GM18861 (cell line): Measurements from ENCODE around the gene PAX5.

ENCODE experiments used
- ATAC-seq: cut with Tn5 transposase; IDR thresholded peaks from one replicate; pipeline ENCODE4 v1.9.1; 2021; ENCODE audit not compliant: unreplicated experiment

The PAX5 gene

GRCh38 chr9:37025823-37026112 lies 8.3 kb downstream of the PAX5 start:
- ATAC-seq, result no peak

GRCh38 chr9:37025071-37025822 lies 8.8 kb downstream of the PAX5 start:
- ATAC-seq, result no peak

- ATAC-seq, result no peak
Measured at GRCh38 chr9:37017546-37017945, 16.5 kb downstream of the PAX5 start.

GRCh38 chr9:37011530-37011929 lies 22.5 kb downstream of the PAX5 start:
- ATAC-seq, result peak; percentile 30

GRCh38 chr9:37010976-37011375 lies 23.1 kb downstream of the PAX5 start:
- ATAC-seq, result no peak

GRCh38 chr9:37010180-37010579 lies 23.9 kb downstream of the PAX5 start:
- ATAC-seq, result no peak

GRCh38 chr9:37007295-37007694 lies 26.8 kb downstream of the PAX5 start:
- no peak for ATAC-seq

- no peak for ATAC-seq
Measured at GRCh38 chr9:37005517-37006140, 28.4 kb downstream of the PAX5 start.

- ATAC-seq, result peak; percentile 32
Measured at GRCh38 chr9:37004424-37004935, 29.6 kb downstream of the PAX5 start.

GRCh38 chr9:37002413-37003217 lies 31.5 kb downstream of the PAX5 start:
- ATAC-seq, result no peak

GRCh38 chr9:37002036-37002412 lies 32.0 kb downstream of the PAX5 start:
- ATAC-seq, result no peak

GRCh38 chr9:37001459-37001858 lies 32.6 kb downstream of the PAX5 start:
- ATAC-seq, result no peak

GRCh38 chr9:36999728-37000333 lies 34.2 kb downstream of the PAX5 start:
- ATAC-seq, result no peak

- no peak for ATAC-seq
Measured at GRCh38 chr9:36997414-36997813, 36.7 kb downstream of the PAX5 start.

- no peak for ATAC-seq
Measured at GRCh38 chr9:36996706-36997086, 37.4 kb downstream of the PAX5 start.

GRCh38 chr9:36995927-36996705 lies 38.0 kb downstream of the PAX5 start:
- ATAC-seq, result no peak

- ATAC-seq, result peak; percentile 51
Measured at GRCh38 chr9:36993933-36994764, 39.9 kb downstream of the PAX5 start.

GRCh38 chr9:36992501-36993316 lies 41.4 kb downstream of the PAX5 start:
- ATAC-seq, result no peak

GRCh38 chr9:36991516-36992134 lies 42.4 kb downstream of the PAX5 start:
- no peak for ATAC-seq
